Right lobe of liver (tissue), 4 donors: ENCODE results near the gene UTF1.

Source experiments
- CTCF ChIP-seq, 4 donors: fragments of 200-600 bp in 3 of 4; fragments of 450-650 bp in 1 of 4; IDR thresholded peaks; one replicate each; pipeline versions ENCODE4 v1.5.1 to v1.8.0; 2016 to 2022; ENCODE audit warnings: antibody characterized with exemption in 4 of 4, mild to moderate bottlenecking in 2 of 4
- POLR2A ChIP-seq: fragments of 450-650 bp; IDR thresholded peaks from one replicate; pipeline ENCODE4 v1.6.1; 2017; ENCODE audit warnings: antibody characterized with exemption, mild to moderate bottlenecking
- donor health status: DM: no; HTN: no; CAD: no.
- donor health status: DM: no; HTN: no; CAD: no.
- donor health status: DM: no; HTN: yes; CAD: no.

DNA sequence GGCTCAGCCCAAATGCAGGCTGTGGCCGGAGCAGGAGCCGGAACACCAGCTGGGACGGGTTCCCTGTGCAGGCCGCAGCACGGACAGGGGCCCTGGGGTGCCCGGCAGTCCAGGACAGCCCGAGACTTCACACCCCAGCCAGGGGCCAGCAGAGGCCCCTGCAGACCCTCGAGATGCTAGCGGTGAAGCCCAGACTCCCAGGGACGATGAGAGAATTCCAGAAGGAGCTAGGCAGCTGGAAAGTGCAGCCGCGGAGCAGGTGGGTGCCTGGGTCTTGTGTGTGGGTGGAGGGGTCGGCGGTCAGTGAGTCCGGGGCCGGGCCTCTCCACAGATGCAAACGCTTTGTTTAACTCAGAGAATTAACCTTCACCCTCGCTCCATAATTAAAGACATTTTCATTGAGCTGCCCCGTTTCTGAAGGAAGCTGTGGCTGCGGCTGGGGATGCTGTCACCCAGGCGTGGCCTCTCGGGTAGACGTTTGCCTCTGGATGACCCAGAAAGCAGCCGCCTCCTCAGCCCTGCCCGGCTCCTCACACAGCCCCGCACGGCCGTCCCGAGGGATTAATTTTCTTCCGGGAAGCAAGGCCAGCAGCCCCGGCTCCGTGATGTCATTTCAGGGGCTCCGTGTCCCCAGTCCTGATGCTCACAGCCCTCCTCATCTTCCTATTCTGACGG lies 43.5 kb upstream of the UTF1 start:
- TF ChIP-seq CTCF (IDR thresholded peaks at IDR 0.05), result no peak
- TF ChIP-seq POLR2A, result no peak
